ENCODE results near the gene FAM20A.

Gene FAM20A

DNA sequence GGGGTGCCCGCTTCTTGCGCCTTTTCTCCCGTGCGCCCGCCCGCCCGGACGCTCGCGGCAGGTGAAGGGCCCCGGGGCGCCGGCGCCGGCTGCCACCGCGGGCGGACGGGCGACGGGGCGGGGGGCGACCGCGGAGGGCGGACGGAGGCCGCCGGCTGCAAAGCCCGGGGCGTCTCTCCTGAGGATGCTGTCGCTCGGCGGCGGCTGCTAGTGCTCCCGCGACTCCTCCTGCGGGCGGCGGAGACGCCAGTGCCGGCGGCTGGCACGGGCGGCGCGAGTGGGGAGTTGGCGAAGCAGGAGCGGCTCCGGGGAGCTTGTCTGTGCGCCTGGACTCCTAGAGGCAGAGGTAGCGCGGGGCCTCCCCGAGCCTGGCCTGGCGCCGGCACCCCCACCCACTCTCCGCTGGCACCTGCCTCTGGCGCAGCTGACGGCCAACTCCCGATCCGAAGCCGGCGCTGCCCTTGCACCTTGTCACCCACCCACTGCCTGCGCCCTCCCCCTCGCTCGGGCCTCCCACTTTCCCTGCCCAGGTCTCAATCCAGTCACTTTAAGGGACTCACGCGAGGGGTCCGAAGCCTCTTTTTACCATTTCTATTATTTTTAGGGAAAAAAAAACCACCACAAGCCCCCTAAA, at the start of gene FAM20A:
Gene FAM20A (minus strand): TSS at position 437 of the 634 bp plus-strand sequence. CDS start 701 bp downstream, outside the sequence.
- DNase-seq (ENCODE audit: low spot score): peak; percentile 20

DNA sequence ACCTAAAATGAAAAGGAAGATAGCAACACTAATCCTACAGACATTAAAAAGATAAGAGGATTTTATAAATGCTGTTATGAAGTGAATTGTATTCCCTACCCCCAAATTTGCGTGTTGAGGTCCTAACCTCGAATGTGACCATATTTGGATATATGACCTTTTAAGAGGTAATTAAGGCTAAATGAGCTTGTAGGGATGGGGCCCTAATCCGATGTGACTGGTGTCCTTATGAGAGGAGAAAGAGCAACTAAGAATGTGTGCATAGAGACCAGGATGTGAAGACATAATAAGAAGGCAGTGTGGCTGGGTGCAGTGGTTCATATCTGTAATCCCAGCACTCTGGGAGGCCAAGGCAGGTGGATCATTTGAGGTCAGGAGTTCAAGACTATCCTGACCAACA, 48.2 kb upstream of the FAM20A start:
- no peak for DNase-seq (ENCODE audit: low spot score)

GRCh38 chr17:68646626-68647526, 45.7 kb upstream of the FAM20A start:
- DNase-seq (ENCODE audit: low spot score): no peak

- DNase-seq (ENCODE audit: low spot score): no peak
These were observed 40.9 kb upstream of the FAM20A start for GRCh38 chr17:68642118-68642412.

GRCh38 chr17:68641276-68642117, 40.3 kb upstream of the FAM20A start:
- no peak for DNase-seq (ENCODE audit: low spot score)

GRCh38 chr17:68640242-68640989, 39.2 kb upstream of the FAM20A start:
- no peak for DNase-seq (ENCODE audit: low spot score)

- DNase-seq (ENCODE audit: low spot score): no peak
These were observed 33.2 kb upstream of the FAM20A start for GRCh38 chr17:68634345-68634876.

GRCh38 chr17:68628576-68628957, 27.4 kb upstream of the FAM20A start:
- DNase-seq (ENCODE audit: low spot score): no peak

DNA sequence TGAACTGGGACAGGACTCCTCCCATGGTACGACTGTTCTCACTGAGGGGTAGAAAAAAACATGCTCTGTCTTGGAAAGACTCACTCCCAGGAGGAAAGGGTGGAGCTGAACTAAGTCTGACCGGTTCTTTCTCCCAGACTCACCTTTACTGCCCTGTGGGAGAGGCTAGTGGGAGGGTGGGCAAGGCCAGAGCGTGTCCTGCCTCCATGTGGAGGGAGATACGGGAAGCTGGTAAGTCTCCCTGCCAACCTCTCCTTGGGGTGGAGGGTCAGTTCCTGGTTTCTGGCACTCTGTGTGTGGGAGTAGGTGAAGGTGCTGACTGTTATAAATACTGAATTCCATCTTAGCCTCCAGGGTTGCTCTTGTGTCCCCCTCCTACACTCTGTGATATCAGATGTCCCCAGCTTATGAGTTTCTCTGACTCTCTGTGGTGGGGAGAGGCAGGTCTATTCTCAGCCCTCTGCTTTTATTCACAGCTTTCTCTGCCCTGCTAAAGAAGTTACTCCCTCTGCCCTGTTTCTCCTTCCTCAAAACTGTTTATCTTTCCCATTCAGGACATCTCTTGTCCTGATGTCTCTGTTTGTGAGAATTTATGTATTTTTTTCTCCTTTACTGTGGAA, 26.9 kb upstream of the FAM20A start:
- DNase-seq (ENCODE audit: low spot score): no peak

DNA sequence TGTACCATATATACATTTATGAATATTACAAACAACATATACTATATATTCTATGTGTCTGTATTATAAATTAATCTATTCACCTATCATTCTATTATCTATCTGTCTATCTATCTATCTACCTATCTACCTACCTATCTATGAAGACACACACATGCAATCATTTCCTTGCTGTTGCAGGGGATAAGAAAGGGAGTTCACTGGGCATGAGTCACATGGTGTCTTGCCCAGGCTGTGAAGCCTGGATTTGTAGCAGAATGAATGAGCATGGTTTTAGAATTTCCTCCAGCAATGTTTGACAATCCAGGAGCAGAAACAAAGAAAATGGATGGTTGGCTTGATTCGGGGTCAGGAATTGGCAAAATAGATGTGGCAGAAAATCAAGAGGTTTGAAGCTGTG, 23.2 kb upstream of the FAM20A start:
- peak; percentile 25 for DNase-seq (ENCODE audit: low spot score)

- no peak for DNase-seq (ENCODE audit: low spot score)
These were observed 22.6 kb upstream of the FAM20A start for GRCh38 chr17:68623811-68624210.

DNA sequence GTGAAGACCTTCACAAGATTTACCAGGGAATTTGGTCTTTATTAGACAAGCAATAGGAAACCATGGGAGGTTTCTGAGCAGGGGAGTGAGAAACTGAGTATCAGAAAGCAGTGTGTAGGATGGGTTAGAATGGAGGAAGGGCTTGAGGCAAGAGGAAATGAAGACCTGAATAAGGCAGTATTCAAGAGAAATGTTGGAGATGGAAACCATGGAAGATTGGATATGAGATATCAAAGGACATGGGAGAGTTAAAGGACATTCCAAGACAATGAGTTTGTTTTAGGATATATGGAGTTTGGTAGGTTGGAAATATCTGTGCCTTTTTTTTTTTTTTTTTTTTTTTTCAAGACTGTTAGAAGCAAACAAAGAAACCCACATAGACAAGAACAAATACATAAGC, 21.3 kb upstream of the FAM20A start:
- no peak for DNase-seq (ENCODE audit: low spot score)

- DNase-seq (ENCODE audit: low spot score): no peak
These were observed 19.9 kb upstream of the FAM20A start for GRCh38 chr17:68621065-68621464.

DNA sequence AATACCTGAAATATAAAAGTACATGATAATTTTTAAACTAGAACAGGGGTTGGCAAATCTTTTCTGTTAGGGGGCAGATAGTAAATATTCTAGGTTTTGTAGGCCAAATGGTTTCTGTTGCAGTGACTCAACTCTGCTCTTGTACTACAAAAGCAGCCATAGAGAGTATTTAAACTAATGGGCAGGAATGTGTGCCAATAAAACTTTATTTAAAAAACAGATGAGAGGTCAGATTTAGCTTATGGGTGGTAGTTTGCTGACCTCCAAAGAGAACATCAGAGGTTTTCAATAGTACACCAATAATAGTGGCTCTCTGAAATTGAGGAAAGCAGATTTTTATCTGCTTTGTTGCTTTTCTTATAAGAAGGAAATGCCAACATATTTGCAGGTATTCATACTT, 15.2 kb upstream of the FAM20A start:
- no peak for DNase-seq (ENCODE audit: low spot score)

- DNase-seq (ENCODE audit: low spot score): no peak
These were observed 13.6 kb upstream of the FAM20A start for GRCh38 chr17:68614718-68615117.

DNA sequence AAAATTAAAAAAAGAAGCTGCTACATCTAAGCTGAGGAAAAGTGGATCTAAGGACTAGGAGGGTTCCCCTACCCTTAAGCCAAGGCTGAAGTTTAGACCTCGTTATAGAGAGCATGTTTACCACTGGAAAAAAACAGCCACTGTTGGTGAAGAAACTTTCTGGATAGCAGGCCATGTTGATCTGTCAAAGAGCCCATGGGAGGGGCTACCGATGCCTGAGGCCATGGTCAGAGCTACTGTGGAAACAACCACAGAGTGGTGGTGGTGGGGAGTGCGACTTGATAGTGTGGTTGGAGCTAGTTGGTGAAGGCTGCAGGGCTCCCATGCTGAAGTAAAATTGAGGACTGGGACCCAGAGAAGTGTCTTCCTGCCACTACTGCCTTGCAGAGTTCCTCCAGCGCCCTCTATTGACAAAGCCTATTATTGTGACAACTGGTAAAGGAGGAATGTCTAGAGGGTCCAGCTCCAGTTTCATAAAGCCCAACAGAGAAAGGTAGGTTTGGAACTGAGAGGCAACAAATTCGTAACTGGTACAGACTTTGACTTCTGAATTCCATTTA, 12.7 kb upstream of the FAM20A start:
- peak; percentile 40 for DNase-seq (ENCODE audit: low spot score)

DNA sequence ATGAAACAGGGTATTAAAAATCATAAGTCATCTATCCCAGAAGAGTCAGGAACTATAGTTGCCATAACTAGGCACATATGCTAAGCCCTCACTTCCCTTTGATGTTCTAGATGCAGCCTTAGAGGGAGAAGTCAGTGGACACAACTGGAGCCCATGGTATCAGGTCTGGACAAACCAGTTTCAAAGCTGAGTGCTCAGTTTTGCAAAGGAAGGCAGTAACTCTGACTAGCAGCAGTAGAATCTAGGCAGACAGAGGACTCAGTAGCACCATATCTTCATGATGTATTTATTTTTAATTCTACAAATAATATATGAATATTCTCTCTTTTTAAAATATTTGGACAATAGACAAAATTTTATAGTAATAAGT, 11.7 kb upstream of the FAM20A start:
- no peak for DNase-seq (ENCODE audit: low spot score)

- no peak for DNase-seq (ENCODE audit: low spot score)
These were observed 11.2 kb upstream of the FAM20A start for GRCh38 chr17:68612209-68612922.

- no peak for DNase-seq (ENCODE audit: low spot score)
These were observed 10.4 kb upstream of the FAM20A start for GRCh38 chr17:68611353-68612208.
